HG03439 (cell line): ENCODE data around the gene TMEM169.

ENCODE experiments used
- ATAC-seq: cut with Tn5 transposase; IDR thresholded peaks from one replicate; pipeline ENCODE4 v1.9.1; 2021; ENCODE audit warnings: mild to moderate bottlenecking, moderate library complexity; ENCODE audit not compliant: unreplicated experiment

TMEM169 gene

DNA sequence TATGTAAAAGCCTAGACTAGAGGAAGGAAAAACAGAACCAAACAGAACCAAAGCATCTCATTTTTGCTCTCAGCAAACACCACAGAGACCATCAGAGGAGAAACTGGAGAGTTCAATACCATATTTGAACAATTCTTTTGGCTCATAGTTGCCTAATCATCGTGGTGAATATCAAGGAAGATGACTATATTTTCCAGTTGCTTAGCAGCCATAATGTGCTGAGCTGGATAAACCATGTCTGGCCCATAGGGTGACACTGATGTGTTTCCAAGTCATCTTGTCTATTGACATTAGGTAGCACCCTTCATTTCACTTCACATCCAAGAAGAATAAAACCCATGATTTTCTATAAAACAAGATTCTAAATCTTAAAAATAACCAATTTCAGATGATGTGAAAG is 21.5 kb downstream of the TMEM169 start:
- no peak for ATAC-seq

DNA sequence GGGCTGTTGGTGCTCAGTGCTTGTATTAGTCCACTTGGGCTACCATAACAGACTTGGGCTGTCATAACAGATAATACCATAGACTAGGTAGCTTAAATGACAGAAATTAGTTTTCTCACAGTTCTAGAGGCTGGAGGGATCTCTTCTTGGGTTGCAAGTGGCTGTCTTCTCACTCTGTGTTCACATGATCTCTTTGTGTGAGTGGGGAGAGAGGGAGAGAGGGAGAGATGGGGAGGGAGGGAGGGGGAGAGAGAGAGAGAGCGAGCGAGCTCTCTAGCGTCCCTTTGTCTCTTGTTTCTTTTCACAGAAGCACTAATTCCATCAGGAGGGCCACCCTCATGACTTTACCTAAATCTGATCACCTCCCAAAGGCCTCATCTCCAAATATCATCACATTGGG is 23.0 kb downstream of the TMEM169 start:
- ATAC-seq: no peak

GRCh38 chr2:216107320-216107719 is 25.6 kb downstream of the TMEM169 start:
- ATAC-seq: no peak

DNA sequence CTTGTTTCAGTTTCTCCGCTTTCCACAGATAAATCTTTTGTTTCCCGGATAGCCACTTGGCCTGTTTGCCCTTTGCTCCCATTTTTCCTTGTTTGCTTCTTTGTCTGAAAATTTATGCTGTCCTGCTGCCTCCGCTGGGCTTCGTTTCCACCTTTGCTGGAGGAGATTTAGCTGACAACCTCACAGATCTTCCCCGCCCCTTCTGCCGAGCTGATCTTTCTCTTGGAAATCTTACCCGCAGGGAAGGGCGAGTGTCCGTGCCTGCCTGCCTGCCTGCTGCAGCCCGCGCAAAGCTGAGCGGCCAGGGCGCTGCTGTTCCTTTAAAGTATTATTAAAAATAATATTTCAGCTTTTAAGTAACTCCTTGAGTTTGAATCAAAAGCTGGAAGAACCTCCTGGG is 26.0 kb downstream of the TMEM169 start:
- no peak for ATAC-seq

DNA sequence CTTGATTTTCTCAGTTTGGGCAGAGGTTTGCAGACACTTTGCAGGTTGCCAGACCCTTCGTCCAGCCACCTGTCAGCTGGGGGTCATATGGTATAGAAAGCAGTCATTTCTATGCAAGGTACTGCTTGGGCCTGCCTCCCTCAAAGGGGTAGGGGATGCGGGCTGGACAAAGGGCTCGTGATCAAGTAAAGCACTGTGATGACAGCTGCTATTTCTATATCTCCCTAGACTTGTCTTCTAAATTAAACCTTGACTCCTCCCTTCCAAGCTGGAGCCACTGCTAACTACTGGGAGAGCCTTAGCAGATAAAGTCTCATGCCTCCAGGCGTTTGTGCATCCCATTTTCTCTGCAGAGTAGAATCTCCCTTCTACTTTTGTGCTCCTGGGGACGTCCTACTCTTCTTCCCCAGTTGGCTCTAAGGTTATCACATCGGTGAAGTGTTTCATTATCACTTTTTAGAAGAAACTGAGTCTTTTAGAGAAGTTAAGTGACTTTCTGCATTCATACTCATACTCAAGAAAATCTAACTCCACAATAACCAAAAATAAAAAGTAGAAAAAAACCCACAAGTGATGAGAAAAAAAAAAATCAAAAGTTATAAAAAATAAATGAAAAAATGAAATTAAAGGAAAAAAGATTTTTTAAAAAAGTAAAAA is 26.7 kb downstream of the TMEM169 start:
- no peak for ATAC-seq

DNA sequence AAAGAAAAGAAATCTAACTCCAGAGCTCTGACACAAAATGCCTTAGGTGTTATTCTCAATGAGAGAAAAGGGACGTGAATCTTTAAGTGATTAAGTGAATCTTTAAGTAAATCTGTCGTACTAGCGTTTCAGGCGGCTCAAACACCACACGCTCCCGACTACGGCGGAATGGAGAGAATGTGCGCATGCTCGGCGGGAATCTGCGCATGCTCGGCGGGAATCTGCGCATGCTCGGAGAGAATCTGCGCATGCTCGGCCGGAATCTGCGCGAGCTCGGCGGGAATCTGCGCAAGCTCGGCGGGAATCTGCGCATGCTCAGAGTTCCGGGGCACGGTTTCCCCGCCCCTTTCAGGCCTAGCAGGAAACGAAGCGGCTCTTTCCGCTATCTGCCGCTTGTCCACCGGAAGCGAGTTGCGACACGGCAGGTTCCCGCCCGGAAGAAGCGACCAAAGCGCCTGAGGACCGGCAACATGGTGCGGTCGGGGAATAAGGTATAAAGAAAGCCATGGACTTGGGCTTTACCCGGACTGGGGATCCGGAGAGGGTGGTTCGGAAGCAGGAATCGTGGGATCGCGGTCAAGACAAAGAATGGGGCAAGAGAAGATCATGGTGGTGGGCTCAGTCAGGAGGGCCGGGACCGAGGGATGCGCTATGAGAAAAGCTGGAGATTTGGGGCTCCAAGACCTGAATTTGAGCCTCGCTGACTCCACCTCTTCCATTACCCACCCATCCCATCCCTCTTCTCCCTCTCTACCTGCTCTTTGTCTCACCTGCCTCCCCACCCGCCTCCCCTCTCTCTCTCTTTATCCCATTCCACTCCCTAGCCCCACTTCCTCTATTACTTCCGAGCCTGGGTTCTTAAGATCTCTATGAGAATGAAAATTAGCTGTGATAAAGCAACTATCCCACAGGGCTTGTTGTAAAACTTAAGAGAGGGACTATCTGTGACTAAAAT is 27.5 kb downstream of the TMEM169 start, which contains the start of gene XRCC5:
XRCC5 (plus strand) TSS at position 382 of the 955 bp plus-strand sequence; CDS start at position 471, 89 bp downstream.
- peak; percentile 56 for ATAC-seq

GRCh38 chr2:216109962-216110614 is 28.4 kb downstream of the TMEM169 start:
- ATAC-seq: no peak

- no peak for ATAC-seq
Measured at GRCh38 chr2:216110620-216111019, 28.9 kb downstream of the TMEM169 start.

- ATAC-seq: no peak
Measured at GRCh38 chr2:216111122-216111521, 29.4 kb downstream of the TMEM169 start.

DNA sequence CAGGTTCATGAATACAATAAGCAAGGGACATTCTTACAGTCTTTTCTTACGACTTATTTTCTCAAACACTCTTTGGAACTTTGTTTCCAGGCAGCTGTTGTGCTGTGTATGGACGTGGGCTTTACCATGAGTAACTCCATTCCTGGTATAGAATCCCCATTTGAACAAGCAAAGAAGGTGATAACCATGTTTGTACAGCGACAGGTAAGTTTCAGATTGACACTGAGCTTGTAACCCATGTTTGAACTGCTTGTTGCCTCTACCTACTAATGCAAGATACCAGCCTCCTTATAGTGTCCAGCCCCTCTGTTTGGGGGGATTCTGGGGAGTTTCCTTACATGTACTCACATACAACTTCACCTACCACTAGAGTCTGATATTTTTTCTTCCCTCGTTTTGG is 31.2 kb downstream of the TMEM169 start:
- ATAC-seq: no peak

DNA sequence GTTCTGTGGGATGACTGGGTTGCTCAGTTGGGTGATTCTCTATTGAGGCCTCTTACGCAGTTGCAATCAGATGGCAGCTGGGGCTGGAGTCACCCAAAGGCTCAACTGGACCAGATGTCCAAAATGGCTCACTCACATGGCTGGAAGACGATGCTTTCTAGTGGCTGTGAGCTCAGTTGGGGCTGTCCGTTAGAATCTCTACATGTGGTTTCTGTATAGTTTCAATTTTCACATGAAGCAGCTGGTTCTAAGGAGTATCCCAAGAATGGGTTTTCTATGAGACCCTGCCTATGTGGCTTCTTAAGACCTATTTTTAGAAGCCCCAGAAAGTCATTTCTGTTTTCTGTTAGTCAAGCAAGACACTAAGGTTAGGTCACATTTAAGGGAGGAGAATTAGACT is 31.9 kb downstream of the TMEM169 start:
- ATAC-seq: peak; percentile 65

- no peak for ATAC-seq
Measured at GRCh38 chr2:216114382-216114713, 32.6 kb downstream of the TMEM169 start.

GRCh38 chr2:216114714-216115531 is 33.2 kb downstream of the TMEM169 start:
- ATAC-seq: peak; percentile 45

DNA sequence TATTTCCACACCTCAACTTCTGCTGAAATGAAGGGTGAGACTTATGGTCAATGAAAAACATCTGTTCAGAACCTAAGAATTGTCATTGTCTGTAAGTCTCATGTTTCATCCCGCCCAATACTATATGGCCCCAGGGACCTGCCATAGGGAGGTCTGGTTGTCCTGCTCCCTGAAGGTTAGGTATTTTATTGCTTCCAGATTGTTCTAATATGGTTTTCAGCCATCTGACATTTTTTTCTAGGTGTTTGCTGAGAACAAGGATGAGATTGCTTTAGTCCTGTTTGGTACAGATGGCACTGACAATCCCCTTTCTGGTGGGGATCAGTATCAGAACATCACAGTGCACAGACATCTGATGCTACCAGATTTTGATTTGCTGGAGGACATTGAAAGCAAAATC is 34.7 kb downstream of the TMEM169 start:
- ATAC-seq: no peak

- no peak for ATAC-seq
Measured at GRCh38 chr2:216117561-216118340, 36.0 kb downstream of the TMEM169 start.

DNA sequence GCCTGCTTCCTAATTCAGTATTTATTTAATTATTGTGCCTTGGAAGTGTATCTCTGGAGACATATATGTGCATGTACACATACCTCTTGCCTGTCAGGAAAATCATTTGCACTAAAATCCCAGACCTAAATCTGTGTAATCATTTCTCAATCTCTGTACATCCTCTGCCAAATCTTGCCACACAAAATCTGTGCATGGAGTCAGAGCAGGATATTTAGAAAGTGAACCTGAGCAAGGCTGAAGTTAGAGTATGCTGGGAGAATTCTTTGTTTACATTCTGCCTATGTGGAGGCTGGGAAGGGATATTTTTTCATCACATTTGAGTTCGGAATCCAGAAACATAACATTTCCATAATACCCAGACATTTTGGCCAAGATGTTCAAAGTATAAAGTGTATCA is 36.8 kb downstream of the TMEM169 start:
- no peak for ATAC-seq

DNA sequence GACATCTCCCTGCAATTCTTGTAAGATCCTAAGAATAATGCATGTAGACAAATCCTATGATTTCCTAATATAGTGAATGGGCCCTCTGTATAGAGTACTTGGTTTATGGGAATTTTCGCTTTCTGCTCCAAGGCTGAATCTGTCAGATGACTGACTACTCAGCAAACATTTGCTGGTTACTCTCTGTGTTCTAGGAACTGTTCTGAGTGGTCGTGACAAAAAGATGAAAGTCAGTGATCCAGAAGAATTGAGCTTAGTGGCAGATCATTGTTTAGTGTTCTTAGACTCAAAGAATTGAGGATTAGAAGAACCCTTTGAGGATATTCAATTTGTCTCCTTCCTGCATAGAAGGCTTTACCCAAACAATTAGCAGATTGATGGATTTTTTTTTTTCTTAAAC is 37.4 kb downstream of the TMEM169 start:
- no peak for ATAC-seq

DNA sequence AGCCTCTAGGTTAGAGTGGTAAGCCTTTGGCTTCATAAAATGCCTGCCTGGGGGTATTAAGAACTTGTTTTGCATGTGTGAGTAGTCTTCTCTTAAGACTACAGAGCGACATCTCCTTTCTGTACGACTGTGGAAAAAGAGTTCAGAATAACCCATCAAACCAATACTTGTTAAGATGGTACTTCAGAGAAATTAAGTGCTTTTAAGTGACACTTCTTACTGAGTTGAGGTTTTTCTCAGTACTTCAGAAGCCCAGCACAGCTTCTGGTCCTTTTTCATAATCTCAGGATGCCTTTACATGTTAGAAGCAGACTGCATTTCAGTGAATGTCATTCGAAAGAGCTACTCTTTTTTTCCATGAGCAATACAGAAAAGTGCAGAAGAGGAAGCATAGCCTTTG is 38.3 kb downstream of the TMEM169 start:
- no peak for ATAC-seq

GRCh38 chr2:216121255-216121654 is 39.5 kb downstream of the TMEM169 start:
- ATAC-seq: no peak

DNA sequence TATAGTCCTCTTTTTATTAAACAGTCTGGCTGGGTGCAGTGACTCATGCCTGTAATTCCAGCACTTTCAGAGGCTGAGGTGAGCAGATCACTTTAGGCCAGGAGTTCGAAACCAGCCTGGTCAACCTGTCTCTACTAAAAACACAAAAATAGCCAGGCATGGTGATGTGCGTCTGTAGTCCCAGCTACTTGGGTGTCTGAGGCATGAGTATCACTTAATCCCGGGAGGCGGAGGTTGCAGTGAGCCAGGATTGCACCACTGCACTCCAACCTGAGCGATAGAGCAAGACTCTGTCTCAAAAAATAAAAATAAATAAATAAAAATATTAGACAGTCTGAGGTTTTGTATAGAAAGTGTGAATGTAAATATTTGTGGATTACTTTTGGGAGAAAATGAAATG is 45.2 kb downstream of the TMEM169 start:
- ATAC-seq: no peak
